Left ventricle myocardium inferior (tissue), 1 donor: Measurements from ENCODE around the gene CDK11A. TPM values are rescaled to one million over a fixed set of nuclear protein-coding genes. Genes with fewer than 3 reads are reported as not detected.
A peak's percentile ranks its signal among the peaks of the same experiment; 100 is the strongest.

ENCODE experiments used
- DNase-seq: peaks from one replicate; pipeline ENCODE4 v3.0.0-alpha.2; 2020
- H3K27ac ChIP-seq: fragments of 200-600 bp; replicated peaks from 2 replicates; pipeline ENCODE4 v1.8.0; 2021
- H3K27me3 ChIP-seq: fragments of 200-600 bp; 2 replicates; pipeline ENCODE4 v1.8.0; 2021; ENCODE audit warnings: low read depth
- H3K36me3 ChIP-seq: fragments of 200-600 bp; 2 replicates; pipeline ENCODE4 v1.8.0; 2021
- H3K4me1 ChIP-seq: fragments of 200-600 bp; 2 replicates; pipeline ENCODE4 v1.8.0; 2021
- H3K4me3 ChIP-seq: fragments of 200-600 bp; 2 replicates; pipeline ENCODE4 v1.8.0; 2021; ENCODE audit warnings: mild to moderate bottlenecking, moderate library complexity
- H3K9me3 ChIP-seq: fragments of 200-600 bp; replicated peaks from 2 replicates; pipeline ENCODE4 v1.8.0; 2021
- intact Hi-C: fragments of 100-400 bp; cut with micrococcal nuclease; formaldehyde crosslinking; loops from one replicate; pipeline ENCODE4 v1.11.0; 2022
- total RNA-seq: library from RNA; stranded (reverse); fragmentation: NEBNext Ultra II Directional; extraction: Animal tissue kit (Norgen Biotek cat#: 25700); gene quantifications from one replicate; pipeline ENCODE4 v1.2.1, GENCODE V29; 2021
- TF ChIP-seq, protein P1 (sequence below): fragments of 200-600 bp; IDR thresholded peaks from 2 replicates; pipeline ENCODE4 v1.8.0; 2021; ENCODE audit warnings: antibody characterized with exemption, mild to moderate bottlenecking, borderline replicate concordance
- donor health status: DM: no; HTN: yes; CAD: no; lungs with severe emphysema.

CDK11A gene
- total RNA-seq, 1 donor from 2014 or later, result 21.7 TPM

DNA sequence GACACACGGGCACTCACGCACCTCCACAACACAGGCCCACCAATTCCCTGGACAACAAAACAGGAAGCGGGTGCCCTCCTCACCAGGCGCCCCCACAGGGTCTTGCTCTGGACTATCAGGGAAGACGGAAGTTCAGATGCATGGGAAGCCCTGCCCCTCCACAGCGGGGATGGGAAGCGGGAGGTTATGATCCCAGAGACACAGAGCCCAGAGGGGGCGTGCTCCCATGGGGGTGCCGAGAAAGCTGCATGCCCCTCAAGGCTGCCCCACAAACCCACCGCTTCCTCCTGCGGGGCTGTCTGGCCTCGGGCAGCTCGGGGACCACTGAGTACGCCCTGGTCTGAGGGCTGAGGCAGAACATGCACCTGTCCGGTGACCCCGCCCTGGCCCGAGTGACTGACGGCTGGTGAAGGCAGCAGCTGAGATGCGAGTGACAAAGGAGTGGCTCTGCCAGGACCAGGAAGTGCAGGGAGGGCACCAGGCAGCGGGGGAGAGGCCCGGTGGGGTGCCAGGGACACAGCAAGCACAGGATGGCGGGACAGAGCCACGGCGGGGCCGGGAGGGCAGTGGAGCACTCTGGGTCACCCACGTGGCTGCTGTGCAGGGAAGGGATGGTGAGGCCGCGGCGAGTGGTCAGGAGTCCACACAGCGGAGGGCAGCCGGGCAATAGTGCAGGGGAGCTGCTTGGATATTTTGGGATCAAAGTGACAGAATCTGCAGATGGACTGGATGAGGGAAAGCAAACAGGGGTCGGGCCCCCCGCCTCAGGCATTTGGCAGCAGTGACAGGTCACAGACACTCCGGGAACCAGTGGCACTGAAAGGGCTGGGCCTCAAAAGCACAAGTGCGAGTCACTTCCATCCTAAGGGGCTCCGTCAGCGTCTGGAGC lies 35.5 kb upstream of the CDK11A start:
- Histone ChIP-seq H3K27me3 (no peaks in the 10 kb centered on the region), H3K4me1 (peaks cover 19% of the 10 kb centered on the region), H3K27ac (peak overlapping the region; percentile 67), H3K9me3 (no peaks in the 10 kb centered on the region), H3K36me3 (peaks cover 85% of the 10 kb centered on the region), H3K4me3 (peak overlapping the region; percentile 21)
- no peak for DNase-seq
- TF ChIP-seq, protein P1, sequence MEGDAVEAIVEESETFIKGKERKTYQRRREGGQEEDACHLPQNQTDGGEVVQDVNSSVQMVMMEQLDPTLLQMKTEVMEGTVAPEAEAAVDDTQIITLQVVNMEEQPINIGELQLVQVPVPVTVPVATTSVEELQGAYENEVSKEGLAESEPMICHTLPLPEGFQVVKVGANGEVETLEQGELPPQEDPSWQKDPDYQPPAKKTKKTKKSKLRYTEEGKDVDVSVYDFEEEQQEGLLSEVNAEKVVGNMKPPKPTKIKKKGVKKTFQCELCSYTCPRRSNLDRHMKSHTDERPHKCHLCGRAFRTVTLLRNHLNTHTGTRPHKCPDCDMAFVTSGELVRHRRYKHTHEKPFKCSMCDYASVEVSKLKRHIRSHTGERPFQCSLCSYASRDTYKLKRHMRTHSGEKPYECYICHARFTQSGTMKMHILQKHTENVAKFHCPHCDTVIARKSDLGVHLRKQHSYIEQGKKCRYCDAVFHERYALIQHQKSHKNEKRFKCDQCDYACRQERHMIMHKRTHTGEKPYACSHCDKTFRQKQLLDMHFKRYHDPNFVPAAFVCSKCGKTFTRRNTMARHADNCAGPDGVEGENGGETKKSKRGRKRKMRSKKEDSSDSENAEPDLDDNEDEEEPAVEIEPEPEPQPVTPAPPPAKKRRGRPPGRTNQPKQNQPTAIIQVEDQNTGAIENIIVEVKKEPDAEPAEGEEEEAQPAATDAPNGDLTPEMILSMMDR, result no peak
- intact Hi-C loops, result loop anchor here (10.0 kb wide), 1 partner anchor 145 kb away; no protein-coding TSS in a partner anchor

DNA sequence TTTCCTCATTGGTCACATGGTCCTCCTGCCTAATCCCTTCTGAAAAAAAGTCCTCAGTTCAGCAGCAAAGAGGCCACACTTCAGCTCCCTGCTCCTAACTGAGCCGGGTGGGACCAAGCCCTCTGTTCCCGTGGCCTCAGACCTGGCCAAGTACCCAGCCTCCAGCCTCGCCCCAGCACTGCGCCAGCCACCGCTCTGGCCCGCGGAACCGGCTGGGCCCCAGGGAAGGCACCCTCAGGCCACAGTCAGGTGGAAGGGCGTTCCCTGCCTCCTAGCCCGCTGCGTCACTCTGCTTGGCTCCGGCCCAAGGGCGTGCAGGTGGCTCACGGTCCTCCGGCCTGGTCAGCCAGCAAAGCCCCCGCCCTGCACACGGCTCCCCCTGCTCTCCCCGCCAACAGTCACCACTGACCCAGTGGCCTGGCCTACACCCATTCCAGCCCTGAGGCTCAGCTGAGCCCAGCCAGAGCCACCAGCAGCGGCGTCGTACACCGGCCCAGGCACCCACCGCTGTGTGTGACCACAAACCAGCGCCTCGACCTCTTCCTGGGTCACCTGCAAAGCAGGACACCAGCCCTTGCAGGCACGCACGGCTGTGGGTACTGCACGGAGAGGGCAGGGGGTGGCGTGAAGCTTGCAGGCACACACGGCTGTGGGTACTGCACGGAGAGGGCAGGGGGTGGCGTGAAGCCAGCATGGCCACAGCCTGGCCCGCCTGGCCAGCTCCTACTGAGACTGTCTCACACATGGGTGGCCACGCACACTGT lies 34.7 kb upstream of the CDK11A start:
- Histone ChIP-seq H3K27me3 (no peaks in the 10 kb centered on the region), H3K27ac (peak overlapping the region; percentile 67), H3K4me3 (peak overlapping the region; percentile 21), H3K9me3 (no peaks in the 10 kb centered on the region), H3K4me1 (peaks cover 19% of the 10 kb centered on the region), H3K36me3 (peaks cover 85% of the 10 kb centered on the region)
- TF ChIP-seq, protein P1, result no peak
- DNase-seq, result peak; percentile 58
- intact Hi-C loops, result no loop called here

DNA sequence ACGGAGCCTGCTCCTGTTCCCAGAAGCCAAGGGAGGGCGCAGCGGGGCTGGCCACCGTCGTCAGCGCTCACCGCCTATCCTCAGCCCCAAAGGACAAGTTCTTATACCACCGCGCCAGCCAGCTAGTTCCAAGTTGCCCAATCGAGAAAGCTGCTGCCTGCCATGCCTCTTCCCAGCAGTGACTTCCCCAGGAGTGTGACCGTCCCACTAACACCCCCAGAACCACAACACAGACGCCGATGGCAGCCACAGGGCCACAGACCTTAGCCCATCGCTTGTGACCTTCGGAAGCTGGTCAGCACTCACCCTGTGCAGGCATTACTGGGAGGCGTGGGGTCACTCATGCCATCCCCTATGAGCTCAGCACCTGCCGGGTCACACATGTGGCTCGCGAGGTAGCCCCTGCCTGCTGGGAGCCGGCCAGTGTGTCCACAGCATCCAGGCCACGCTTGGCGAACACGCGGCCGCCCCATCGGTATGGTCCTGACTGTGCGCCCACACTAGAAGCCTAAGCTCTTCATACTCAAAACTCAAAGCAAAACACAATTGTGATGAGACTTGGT lies 34.0 kb upstream of the CDK11A start:
- Histone ChIP-seq H3K9me3 (no peaks in the 10 kb centered on the region), H3K27ac (peak overlapping the region; percentile 67), H3K27me3 (no peaks in the 10 kb centered on the region), H3K36me3 (peaks cover 85% of the 10 kb centered on the region), H3K4me1 (peaks cover 19% of the 10 kb centered on the region), H3K4me3 (no peak overlapping the region)
- intact Hi-C loops, result no loop called here
- no peak for DNase-seq
- TF ChIP-seq, protein P1, result no peak

DNA sequence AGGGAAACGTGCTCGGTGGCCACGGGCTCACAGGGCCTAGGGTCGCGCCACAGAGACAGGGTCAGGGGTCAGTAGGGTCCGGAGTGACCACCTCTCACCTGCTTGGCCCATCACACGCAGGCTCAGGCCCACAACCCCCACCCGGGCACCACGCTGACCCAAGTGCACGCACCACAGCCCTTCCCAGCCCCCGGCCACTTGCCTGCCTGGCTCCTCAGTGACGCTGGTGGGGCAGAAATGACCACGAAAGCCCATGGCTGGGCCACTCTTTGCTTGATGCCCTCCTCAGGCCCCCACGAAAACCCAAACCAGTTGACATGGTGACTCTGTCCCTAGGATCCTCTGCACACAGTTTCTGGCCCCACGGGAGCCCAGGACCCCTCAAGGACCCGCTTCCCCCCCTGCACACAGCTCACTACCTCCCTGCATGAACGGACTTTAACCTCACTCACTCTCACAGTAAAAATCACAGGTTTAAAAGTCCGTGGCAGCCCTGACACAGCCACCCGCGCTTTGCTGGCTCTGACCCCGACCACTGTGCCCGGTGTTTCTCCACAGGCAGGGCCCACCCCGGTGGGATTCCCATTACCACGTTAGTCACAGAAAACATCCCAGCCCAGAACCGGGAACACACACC lies 33.4 kb upstream of the CDK11A start:
- Histone ChIP-seq H3K27me3 (no peaks in the 10 kb centered on the region), H3K9me3 (no peaks in the 10 kb centered on the region), H3K4me3 (no peak overlapping the region), H3K4me1 (peaks cover 19% of the 10 kb centered on the region), H3K36me3 (peaks cover 85% of the 10 kb centered on the region), H3K27ac (no peak overlapping the region)
- no peak for DNase-seq
- intact Hi-C loops, result no loop called here
- TF ChIP-seq, protein P1, result no peak
